H1 (cell line): ENCODE measurements around the gene SLC36A2. TPM values are rescaled to one million over a fixed set of nuclear protein-coding genes. Genes with fewer than 3 reads are reported as not detected.

Experiments
- E2F6 ChIP-seq: IDR thresholded peaks from 2 replicates; pipeline ENCODE4 v1.6.1; 2012; ENCODE audit warnings: inconsistent platforms
- EZH2 ChIP-seq: fragments of 200-600 bp; sonication (generic); IDR thresholded peaks from 2 replicates; pipeline ENCODE4 v1.7.1; 2012; ENCODE audit warnings: low read depth, mild to moderate bottlenecking, moderate library complexity, low read length, inconsistent platforms; ENCODE audit not compliant: severe bottlenecking
- JUN ChIP-seq: IDR thresholded peaks from 2 replicates; pipeline ENCODE4 v1.6.1; 2011; ENCODE audit warnings: low read depth, mild to moderate bottlenecking, improper control_type of control experiment, low read length
- polyA plus RNA-seq, 7 experiments: library from polyadenylated mRNA; depleted of rRNA in 3 of 7; stranded (reverse) in 5 of 7; unstranded in 2 of 7; fragments of >200 nt in 5 of 7; fragments of 200-250 nt in 2 of 7; gene quantifications; 1 replicate in 5 of 7; 2 replicates in 1 of 7; 4 replicates in 1 of 7; pipeline versions ENCODE4 v1.2.1 to v1.2.3, GENCODE V29; 2011 to 2013; ENCODE audit warnings: missing spikeins in 2 of 7, mixed read lengths in 2 of 7
- total RNA-seq: library from RNA; stranded (reverse); fragmentation: NEBNext Ultra II Directional; extraction: Animal tissue kit (Norgen Biotek cat#: 25700); gene quantifications from 2 replicates; pipeline ENCODE4 v1.2.1, GENCODE V29; 2021

Gene SLC36A2
- total and polyA plus RNA-seq, 2 of the 8 experiments (the other 6 are each of a cell fraction or from before 2014, with no cell fraction given) = 0.30 TPM; not detected in 1

- TF ChIP-seq JUN (no peak), E2F6 (no peak), EZH2 (no peak)
Observed at GRCh38 chr5:151363673-151364072, 16.3 kb upstream of the SLC36A2 start (continued).
